Measurements from ENCODE around the gene PLEKHA1.

- TF ChIP-seq POLR2AphosphoS5 (IDR thresholded peaks at IDR 0.05; ENCODE audit: low read depth, low read length) = no peak
- TF ChIP-seq TAF1 (IDR thresholded peaks at IDR 0.05; ENCODE audit: borderline replicate concordance, low read depth, low read length) = no peak
Observed at GRCh38 chr10:122368502-122369254, 5.8 kb upstream of the PLEKHA1 start.

All from GM12892 (cell line).